ENCODE measurements around the gene S100B. TPM values are rescaled to one million over a fixed set of nuclear protein-coding genes. Genes with fewer than 3 reads are reported as not detected.

S100B gene
- total and polyA plus RNA-seq, 2 donors (not counting 1 experiment from before 2014, with no cell fraction given): 0.24 TPM; not detected in 1

DNA sequence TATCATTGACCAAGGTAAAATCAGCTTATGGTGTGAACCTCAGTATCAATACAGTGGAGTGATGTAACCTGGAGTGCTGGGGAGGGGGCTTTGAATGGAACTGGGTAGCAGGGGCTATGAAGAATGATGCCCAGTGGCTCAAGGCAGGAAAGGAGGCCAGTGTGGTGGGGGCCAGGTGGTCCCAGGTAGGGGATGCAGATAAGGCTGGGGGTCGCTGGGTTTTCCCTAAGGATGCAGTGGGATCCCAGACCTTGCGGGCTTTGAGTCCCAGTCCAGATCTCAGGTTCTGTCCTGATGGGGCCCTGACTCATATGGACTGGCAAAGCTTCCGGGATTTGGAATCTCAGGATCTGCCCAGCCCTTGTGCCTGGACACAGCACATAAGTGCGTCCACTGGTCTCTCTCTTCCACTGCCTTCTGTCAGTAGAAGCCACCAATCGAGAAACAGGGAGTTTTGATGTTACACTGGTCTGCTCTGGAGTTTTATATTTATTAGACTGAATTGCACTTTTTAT is 52.0 kb downstream of the S100B start:
- Histone ChIP-seq H3K4me3 (ENCODE audit: control extremely low read depth in 1 of 5, extremely low read depth in 1 of 5, insufficient read depth in 1 of 5, low read depth in 2 of 5, low read length in 4 of 5) (no peak overlapping the region), H2AFZ (ENCODE audit: insufficient read depth, low read depth, low read length, poor library complexity, severe bottlenecking) (no peak overlapping the region), H3K36me3 (replicated peaks in 1 of 2; ENCODE audit: control extremely low read depth in 1 of 2, control insufficient read depth in 1 of 2, extremely low read depth in 1 of 2, insufficient read depth in 2 of 2, low read length in 1 of 2) (peaks cover 0 to 18% of the 10 kb centered on the region in 2 experiments), H3K9me3 (ENCODE audit: control extremely low read depth in 1 of 3, control insufficient read depth in 2 of 3, insufficient read depth in 1 of 3, low read length in 2 of 3) (peaks cover 0 to 4% (median 0%) of the 10 kb centered on the region in 3 donors), H3K4me1 (ENCODE audit: control insufficient read depth in 2 of 2, insufficient read depth in 2 of 2, low read length in 2 of 2) (peaks cover 27 to 35% of the 10 kb centered on the region in 2 donors), H3K27ac (ENCODE audit: low read length in 2 of 2) (peak overlapping the region in 1 of 2 donors; percentile 75), H3K4me2 (replicated peaks; ENCODE audit: low read depth, low read length, poor library complexity, severe bottlenecking) (peak overlapping the region; percentile 65), H3K27me3 (replicated peaks in 1 of 4; ENCODE audit: control extremely low read depth in 1 of 4, control insufficient read depth in 3 of 4, insufficient read depth in 4 of 4, low read length in 3 of 4) (no peaks in the 10 kb centered on the region), H3K79me2 (ENCODE audit: control insufficient read depth, insufficient read depth, low read length) (no peaks in the 10 kb centered on the region), H4K20me1 (ENCODE audit: control insufficient read depth, insufficient read depth, low read length, poor library complexity, severe bottlenecking) (no peaks in the 10 kb centered on the region), H3K9ac (ENCODE audit: low read length) (no peak overlapping the region)
- ATAC-seq (ENCODE audit: low read depth): no peak
- WGBS (ENCODE audit: insufficient coverage): 100% methylated on average over 3 of the region's 5 CpGs
- Mint-ChIP-seq H3K4me1 (peaks cover 23% of the 10 kb centered on the region), H3K4me3 (no peak overlapping the region), H3K27ac (peak overlapping the region; percentile 17), H3K27me3 (no peaks in the 10 kb centered on the region), H3K9me3 (ENCODE audit: insufficient read depth) (peaks cover 3% of the 10 kb centered on the region)
- TF ChIP-seq, protein P1, sequence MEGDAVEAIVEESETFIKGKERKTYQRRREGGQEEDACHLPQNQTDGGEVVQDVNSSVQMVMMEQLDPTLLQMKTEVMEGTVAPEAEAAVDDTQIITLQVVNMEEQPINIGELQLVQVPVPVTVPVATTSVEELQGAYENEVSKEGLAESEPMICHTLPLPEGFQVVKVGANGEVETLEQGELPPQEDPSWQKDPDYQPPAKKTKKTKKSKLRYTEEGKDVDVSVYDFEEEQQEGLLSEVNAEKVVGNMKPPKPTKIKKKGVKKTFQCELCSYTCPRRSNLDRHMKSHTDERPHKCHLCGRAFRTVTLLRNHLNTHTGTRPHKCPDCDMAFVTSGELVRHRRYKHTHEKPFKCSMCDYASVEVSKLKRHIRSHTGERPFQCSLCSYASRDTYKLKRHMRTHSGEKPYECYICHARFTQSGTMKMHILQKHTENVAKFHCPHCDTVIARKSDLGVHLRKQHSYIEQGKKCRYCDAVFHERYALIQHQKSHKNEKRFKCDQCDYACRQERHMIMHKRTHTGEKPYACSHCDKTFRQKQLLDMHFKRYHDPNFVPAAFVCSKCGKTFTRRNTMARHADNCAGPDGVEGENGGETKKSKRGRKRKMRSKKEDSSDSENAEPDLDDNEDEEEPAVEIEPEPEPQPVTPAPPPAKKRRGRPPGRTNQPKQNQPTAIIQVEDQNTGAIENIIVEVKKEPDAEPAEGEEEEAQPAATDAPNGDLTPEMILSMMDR (IDR thresholded peaks at IDR 0.05): no peak
- TF ChIP-seq EZH2 (IDR thresholded peaks at IDR 0.05; ENCODE audit: borderline replicate concordance, insufficient read depth, low read depth, low read length, poor library complexity, severe bottlenecking): no peak
- ChIA-PET POLR2A (interaction anchor here (1.0 kb wide), 1 partner anchor 83 kb away, joined by 3 read pairs; the partner anchor contains the start of gene PRMT2), CTCF (interaction anchor here (0.7 kb wide), 1 partner anchor 409 kb away, joined by 3 read pairs; no protein-coding TSS in a partner anchor)
- DNase-seq: no peak
- intact Hi-C loops (cut with micrococcal nuclease): no loop called here

DNA sequence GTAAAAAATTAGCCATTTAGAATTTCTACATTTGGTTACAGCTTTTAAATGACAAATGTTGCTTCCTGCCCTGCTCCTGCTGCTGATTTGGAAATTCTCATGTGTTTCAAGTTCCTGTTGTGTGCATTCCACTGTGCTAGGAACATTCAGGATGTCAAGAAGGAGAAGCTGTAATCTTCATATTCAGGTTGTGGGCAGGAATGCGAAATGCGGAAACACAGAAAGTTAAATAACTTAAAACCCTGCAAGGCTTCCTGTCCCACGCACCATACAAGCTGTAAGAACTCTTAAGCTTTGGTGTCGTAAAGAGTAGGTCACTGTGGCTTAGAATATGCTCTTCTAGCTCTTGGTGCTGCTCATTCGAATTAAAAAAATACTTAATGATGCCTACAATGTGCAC is 52.6 kb downstream of the S100B start:
- H3K4me1 ChIP-seq (ENCODE audit: control insufficient read depth in 2 of 2, insufficient read depth in 2 of 2, low read length in 2 of 2): peaks cover 27 to 35% of the 10 kb centered on the region in 2 donors

More for the DNA sequence above, 52.6 kb downstream of the S100B start:
- DNase-seq (no peak), ATAC-seq (ENCODE audit: low read depth) (no peak)
- Histone ChIP-seq H2AFZ (ENCODE audit: insufficient read depth, low read depth, low read length, poor library complexity, severe bottlenecking) (no peak overlapping the region), H3K9ac (ENCODE audit: low read length) (peak overlapping the region; percentile 30), H3K79me2 (ENCODE audit: control insufficient read depth, insufficient read depth, low read length) (no peaks in the 10 kb centered on the region), H4K20me1 (ENCODE audit: control insufficient read depth, insufficient read depth, low read length, poor library complexity, severe bottlenecking) (no peaks in the 10 kb centered on the region), H3K9me3 (ENCODE audit: control extremely low read depth in 1 of 3, control insufficient read depth in 2 of 3, insufficient read depth in 1 of 3, low read length in 2 of 3) (peaks cover 0 to 7% (median 0%) of the 10 kb centered on the region in 3 donors), H3K36me3 (replicated peaks in 1 of 2; ENCODE audit: control extremely low read depth in 1 of 2, control insufficient read depth in 1 of 2, extremely low read depth in 1 of 2, insufficient read depth in 2 of 2, low read length in 1 of 2) (peaks cover 0 to 23% of the 10 kb centered on the region in 2 experiments), H3K4me3 (ENCODE audit: control extremely low read depth in 1 of 5, extremely low read depth in 1 of 5, insufficient read depth in 1 of 5, low read depth in 2 of 5, low read length in 4 of 5) (peak overlapping the region in 1 of 5 experiments; percentile 30), H3K4me2 (replicated peaks; ENCODE audit: low read depth, low read length, poor library complexity, severe bottlenecking) (peak overlapping the region; percentile 65), H3K27ac (ENCODE audit: low read length in 2 of 2) (peak overlapping the region in 1 of 2 donors; percentile 75), H3K27me3 (replicated peaks in 1 of 4; ENCODE audit: control extremely low read depth in 1 of 4, control insufficient read depth in 3 of 4, insufficient read depth in 4 of 4, low read length in 3 of 4) (no peaks in the 10 kb centered on the region)
- Mint-ChIP-seq H3K9me3 (ENCODE audit: insufficient read depth) (peaks cover 3% of the 10 kb centered on the region), H3K27ac (peak overlapping the region; percentile 17), H3K4me3 (peak overlapping the region; percentile 10), H3K4me1 (peaks cover 23% of the 10 kb centered on the region), H3K27me3 (no peaks in the 10 kb centered on the region)
- ChIA-PET CTCF (interaction anchor here (0.7 to 1.0 kb wide), 2 partner anchors 87 to 409 kb away, joined by 3 read pairs; no protein-coding TSS in a partner anchor), POLR2A (interaction anchor here (1.0 kb wide), 1 partner anchor 83 kb away, joined by 3 read pairs; the partner anchor contains the start of gene PRMT2)
- intact Hi-C loops (cut with micrococcal nuclease): no loop called here
- WGBS (ENCODE audit: insufficient coverage): 46% methylated on average over 2 of the region's 5 CpGs
- TF ChIP-seq, protein P1 (IDR thresholded peaks at IDR 0.05): no peak
- TF ChIP-seq EZH2 (IDR thresholded peaks at IDR 0.05; ENCODE audit: borderline replicate concordance, insufficient read depth, low read depth, low read length, poor library complexity, severe bottlenecking): no peak

All from B cell (primary cell).